Stimulated activated memory B cell treated with anti-CD40 and anti-IgM and Interleukin-4, amounts not matched to agents 10 μg/mL and 1 μg/mL and 100 μg/mL, for 72 hours (primary cell): ENCODE measurements around the gene ZNF564.
"Not testable (repeated sequence)": the region's sequence is repeated elsewhere in the genome, so short reads cannot be mapped to it uniquely, and the experiment has no call there.

Source experiments
- ATAC-seq: fragments of 150-1000 bp; cut with Tn5 transposase; 2 replicates; pipeline ENCODE4 v1.10.0; 2021
- H3K27ac Mint-ChIP-seq: one replicate; pipeline ENCODE4 v1.8.0; 2022; ENCODE audit warnings: mild to moderate bottlenecking, mixed read lengths
- H3K27me3 Mint-ChIP-seq: one replicate; pipeline ENCODE4 v1.8.0; 2022; ENCODE audit warnings: mixed read lengths
- H3K36me3 Mint-ChIP-seq: one replicate; pipeline ENCODE4 v1.8.0; 2022; ENCODE audit warnings: mixed read lengths
- H3K4me1 Mint-ChIP-seq: one replicate; pipeline ENCODE4 v1.8.0; 2022; ENCODE audit warnings: mixed read lengths
- H3K4me3 Mint-ChIP-seq: one replicate; pipeline ENCODE4 v1.8.0; 2022; ENCODE audit warnings: mild to moderate bottlenecking, moderate library complexity, mixed read lengths
- H3K9me3 Mint-ChIP-seq: one replicate; pipeline ENCODE4 v1.8.0; 2022; ENCODE audit warnings: mixed read lengths

ZNF564 gene

GRCh38 chr19:12551060-12551832 is at the start of gene ZNF564:
ZNF564 (minus strand) TSS chr19:12551482; CDS start chr19:12551332, 150 bp downstream.
- Mint-ChIP-seq H3K4me3 (peak within 1 kb of the TSS; percentile 97), H3K27ac (peak within 1 kb of the TSS; percentile 92), H3K4me1 (peaks cover 52% of the 10 kb centered on the region), H3K27me3 (no peaks in the 10 kb centered on the region), H3K9me3 (no peaks in the 10 kb centered on the region), H3K36me3 (peaks cover 24% of the 10 kb centered on the region)
- peak; percentile 100 for ATAC-seq

DNA sequence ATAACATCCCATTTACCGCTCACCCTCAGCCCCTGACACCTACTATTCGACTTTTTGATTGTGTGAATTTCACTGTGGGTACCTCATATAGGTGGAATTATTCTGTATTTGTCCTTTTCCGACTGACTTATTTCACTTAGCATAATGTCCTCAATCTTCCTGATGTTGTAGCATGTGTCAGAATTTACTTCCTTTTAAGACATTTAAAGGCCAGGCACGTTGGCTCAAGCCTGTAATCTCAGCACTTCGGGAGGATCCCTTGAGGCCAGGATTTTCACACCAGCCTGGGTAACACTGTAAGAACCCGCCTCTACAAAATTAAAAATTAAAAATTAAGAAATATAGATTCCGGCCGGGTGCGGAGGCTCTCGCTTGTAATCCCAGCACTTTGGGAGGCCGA is 46.3 kb upstream of the ZNF564 start:
- Mint-ChIP-seq H3K36me3 (peaks cover 29% of the 10 kb centered on the region), H3K27ac (no peak overlapping the region), H3K9me3 (no peaks in the 10 kb centered on the region), H3K27me3 (no peaks in the 10 kb centered on the region), H3K4me1 (no peaks in the 10 kb centered on the region), H3K4me3 (no peak overlapping the region)
- ATAC-seq, result no peak

GRCh38 chr19:12596927-12597548 is 45.8 kb upstream of the ZNF564 start:
- no peak for ATAC-seq
- Mint-ChIP-seq H3K27me3 (no peaks in the 10 kb centered on the region), H3K4me3 (no peak overlapping the region), H3K27ac (no peak overlapping the region), H3K36me3 (peaks cover 29% of the 10 kb centered on the region), H3K9me3 (no peaks in the 10 kb centered on the region), H3K4me1 (no peaks in the 10 kb centered on the region)

GRCh38 chr19:12596485-12596884 is 45.2 kb upstream of the ZNF564 start:
- peaks cover 29% of the 10 kb centered on the region for H3K36me3 Mint-ChIP-seq
- no peaks in the 10 kb centered on the region for H3K27me3 Mint-ChIP-seq
- H3K4me1 Mint-ChIP-seq, result no peaks in the 10 kb centered on the region
- ATAC-seq, result no peak
- H3K4me3 Mint-ChIP-seq, result no peak overlapping the region
- no peak overlapping the region for H3K27ac Mint-ChIP-seq
- H3K9me3 Mint-ChIP-seq, result no peaks in the 10 kb centered on the region

GRCh38 chr19:12581100-12581499 is 29.8 kb upstream of the ZNF564 start:
- Mint-ChIP-seq H3K9me3 (peaks cover 9% of the 10 kb centered on the region), H3K27me3 (no peaks in the 10 kb centered on the region), H3K4me1 (no peaks in the 10 kb centered on the region)

DNA sequence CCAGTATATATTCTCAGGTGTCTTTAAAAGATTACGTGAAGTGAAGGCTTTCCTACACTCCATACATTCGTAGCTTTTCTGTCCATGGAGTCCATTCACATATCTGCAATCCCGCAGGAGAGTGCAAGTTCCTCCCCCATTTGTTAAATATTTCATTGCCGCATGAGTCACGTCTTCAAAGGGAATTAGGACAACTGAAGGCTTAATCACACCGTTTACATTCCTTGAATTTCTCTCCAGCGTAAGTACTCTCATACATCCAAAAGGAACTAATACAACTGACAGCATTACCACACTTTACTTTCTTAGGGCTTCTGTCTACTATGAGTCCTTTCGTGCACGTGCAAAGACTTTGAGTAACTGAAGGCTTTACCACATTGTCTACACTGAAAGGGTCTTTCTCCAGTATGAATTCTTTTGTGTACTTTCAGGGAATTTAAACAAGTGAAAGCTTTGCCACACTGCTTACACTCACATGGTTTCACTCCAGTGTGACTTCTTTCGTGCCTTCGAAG is 29.0 kb upstream of the ZNF564 start:
- peaks cover 63% of the 10 kb centered on the region for H3K36me3 Mint-ChIP-seq
- ATAC-seq, result no peak
- no peaks in the 10 kb centered on the region for H3K27me3 Mint-ChIP-seq
- H3K9me3 Mint-ChIP-seq, result peaks cover 9% of the 10 kb centered on the region
- H3K4me3 Mint-ChIP-seq, result no peak overlapping the region
- peaks cover 2% of the 10 kb centered on the region for H3K4me1 Mint-ChIP-seq
- H3K27ac Mint-ChIP-seq, result no peak overlapping the region

More at GRCh38 chr19:12581100-12581499, 29.8 kb upstream of the ZNF564 start:
- Mint-ChIP-seq H3K4me3 (no peak overlapping the region), H3K27ac (no peak overlapping the region), H3K36me3 (peaks cover 63% of the 10 kb centered on the region)
- no peak for ATAC-seq

GRCh38 chr19:12578641-12579040 is 27.4 kb upstream of the ZNF564 start:
- no peak overlapping the region for H3K4me3 Mint-ChIP-seq
- peaks cover 61% of the 10 kb centered on the region for H3K36me3 Mint-ChIP-seq
- peaks cover 16% of the 10 kb centered on the region for H3K4me1 Mint-ChIP-seq
- no peak overlapping the region for H3K27ac Mint-ChIP-seq
- peaks cover 9% of the 10 kb centered on the region for H3K9me3 Mint-ChIP-seq
- H3K27me3 Mint-ChIP-seq, result no peaks in the 10 kb centered on the region
- no peak for ATAC-seq

- Mint-ChIP-seq H3K27ac (peak overlapping the region; percentile 73), H3K9me3 (no peaks in the 10 kb centered on the region), H3K27me3 (no peaks in the 10 kb centered on the region), H3K4me3 (peak overlapping the region; percentile 24), H3K4me1 (peaks cover 33% of the 10 kb centered on the region), H3K36me3 (peaks cover 17% of the 10 kb centered on the region)
- peak; percentile 96 for ATAC-seq
Measured at GRCh38 chr19:12574036-12574435, 22.8 kb upstream of the ZNF564 start.

- H3K36me3 Mint-ChIP-seq, result no peaks in the 10 kb centered on the region
- H3K4me3 Mint-ChIP-seq, result no peak overlapping the region
- no peaks in the 10 kb centered on the region for H3K27me3 Mint-ChIP-seq
- no peak overlapping the region for H3K27ac Mint-ChIP-seq
- peaks cover 23% of the 10 kb centered on the region for H3K4me1 Mint-ChIP-seq
- no peaks in the 10 kb centered on the region for H3K9me3 Mint-ChIP-seq
- no peak for ATAC-seq
Measured at GRCh38 chr19:12567951-12568350, 16.7 kb upstream of the ZNF564 start.

DNA sequence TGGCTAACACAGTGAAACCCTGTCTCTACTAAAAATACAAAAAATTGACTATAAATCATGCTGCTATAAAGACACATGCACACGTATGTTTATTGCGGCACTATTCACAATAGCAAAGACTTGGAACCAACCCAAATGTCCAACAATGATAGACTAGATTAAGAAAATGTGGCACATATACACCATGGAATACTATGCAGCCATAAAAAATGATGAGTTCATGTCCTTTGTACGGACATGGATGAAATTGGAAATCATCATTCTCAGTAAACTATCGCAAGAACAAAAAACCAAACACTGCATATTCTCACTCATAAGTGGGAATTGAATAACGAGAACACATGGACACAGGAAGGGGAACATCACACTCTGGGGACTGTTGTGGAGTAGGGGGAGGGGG is 15.1 kb upstream of the ZNF564 start:
- H3K27me3 Mint-ChIP-seq, ATAC-seq, H3K27ac Mint-ChIP-seq, H3K4me1 Mint-ChIP-seq, H3K9me3 Mint-ChIP-seq, H3K36me3 Mint-ChIP-seq, H3K4me3 Mint-ChIP-seq: not testable (repeated sequence)

GRCh38 chr19:12564016-12564664 is 12.9 kb upstream of the ZNF564 start:
- Mint-ChIP-seq H3K4me3 (peak overlapping the region; percentile 12), H3K9me3 (no peaks in the 10 kb centered on the region), H3K27me3 (no peaks in the 10 kb centered on the region), H3K4me1 (peaks cover 8% of the 10 kb centered on the region), H3K27ac (peak overlapping the region; percentile 34), H3K36me3 (no peaks in the 10 kb centered on the region)
- ATAC-seq, result peak; percentile 83

GRCh38 chr19:12555456-12555930 is 4.2 kb upstream of the ZNF564 start:
- Mint-ChIP-seq H3K36me3 (no peaks in the 10 kb centered on the region), H3K27ac (no peak overlapping the region), H3K4me3 (no peak overlapping the region)

GRCh38 chr19:12546903-12547302 is 4.4 kb downstream of the ZNF564 start:
- Mint-ChIP-seq H3K36me3 (peaks cover 59% of the 10 kb centered on the region), H3K9me3 (peaks cover 7% of the 10 kb centered on the region), H3K27ac (peak overlapping the region; percentile 1), H3K4me3 (no peak overlapping the region), H3K4me1 (peaks cover 70% of the 10 kb centered on the region), H3K27me3 (no peaks in the 10 kb centered on the region)
- no peak for ATAC-seq

More at GRCh38 chr19:12555456-12555930, 4.2 kb upstream of the ZNF564 start:
- Mint-ChIP-seq H3K27me3 (no peaks in the 10 kb centered on the region), H3K4me1 (peaks cover 20% of the 10 kb centered on the region), H3K9me3 (no peaks in the 10 kb centered on the region)
- ATAC-seq, result no peak

GRCh38 chr19:12546068-12546467 is 5.2 kb downstream of the ZNF564 start:
- Mint-ChIP-seq H3K4me3 (no peak overlapping the region), H3K4me1 (peaks cover 64% of the 10 kb centered on the region), H3K9me3 (peaks cover 7% of the 10 kb centered on the region), H3K27me3 (no peaks in the 10 kb centered on the region), H3K36me3 (peaks cover 59% of the 10 kb centered on the region), H3K27ac (no peak overlapping the region)
- ATAC-seq, result no peak

- Mint-ChIP-seq H3K36me3 (peaks cover 63% of the 10 kb centered on the region), H3K9me3 (peaks cover 7% of the 10 kb centered on the region), H3K27ac (no peak overlapping the region), H3K4me1 (peaks cover 60% of the 10 kb centered on the region), H3K4me3 (no peak overlapping the region), H3K27me3 (no peaks in the 10 kb centered on the region)
- no peak for ATAC-seq
Measured at GRCh38 chr19:12545267-12545666, 6.0 kb downstream of the ZNF564 start.
